Gastroesophageal sphincter (tissue), 4 donors: ENCODE data around the gene PRRG1. TPM values are rescaled to one million over a fixed set of nuclear protein-coding genes. Genes with fewer than 3 reads are reported as not detected.

ENCODE experiments used
- ATAC-seq: fragments of 150-250 bp; one replicate; pipeline ENCODE4 v1.9.1; 2016; ENCODE audit warnings: mild to moderate bottlenecking, moderate library complexity
- H3K27ac ChIP-seq, 4 donors: fragments of 200-600 bp; sonication (generic) in 3 of 4; 1 replicate in 3 of 4; 2 replicates in 1 of 4; pipeline ENCODE4 v1.5.1; 2016 to 2019
- H3K27me3 ChIP-seq: fragments of 200-600 bp; sonication (generic); one replicate; pipeline ENCODE4 v1.5.1; 2019
- H3K36me3 ChIP-seq, 2 donors: fragments of 200-600 bp; sonication (generic); one replicate each; pipeline ENCODE4 v1.5.1; 2019; ENCODE audit warnings: control low read depth in 1 of 2
- H3K4me1 ChIP-seq, 3 donors: fragments of 200-600 bp; sonication (generic); 1 replicate in 2 of 3; 2 replicates in 1 of 3; pipeline ENCODE4 v1.5.1; 2016 to 2019; ENCODE audit warnings: control low read depth in 2 of 3
- H3K4me3 ChIP-seq, 2 donors: fragments of 200-600 bp; sonication (generic); one replicate each; pipeline ENCODE4 v1.5.1; 2019; ENCODE audit warnings: mild to moderate bottlenecking in 1 of 2, moderate library complexity in 1 of 2
- H3K9me3 ChIP-seq, 3 donors: fragments of 200-600 bp; sonication (generic); one replicate each; pipeline ENCODE4 v1.5.1; 2017 to 2019; ENCODE audit warnings: control low read depth in 2 of 3
- EP300 ChIP-seq: sonication (generic); formaldehyde crosslinking; IDR thresholded peaks from one replicate; pipeline ENCODE4 v1.6.1; 2017; ENCODE audit warnings: antibody characterized with exemption, mild to moderate bottlenecking
- POLR2A ChIP-seq, 2 donors: fragments of 450-650 bp; IDR thresholded peaks; one replicate each; pipeline ENCODE4 v1.6.1; 2017; ENCODE audit warnings: antibody characterized with exemption in 2 of 2, mild to moderate bottlenecking in 2 of 2, moderate library complexity in 1 of 2
- POLR2AphosphoS5 ChIP-seq: sonication (generic); formaldehyde crosslinking; IDR thresholded peaks from one replicate; pipeline ENCODE4 v1.6.1; 2017; ENCODE audit warnings: antibody characterized with exemption
- WGBS, 2 donors: methylation state at CpG; one replicate each; pipeline ENCODE4 v1.1.5; 2018; ENCODE audit warnings: low coverage in 1 of 2; 5-methylcytosine and 5-hydroxymethylcytosine counted together
- total RNA-seq, 4 donors: library from RNA; depleted of rRNA; stranded (reverse); fragments of >200 nt; gene quantifications; one replicate each; pipeline ENCODE4 v1.1.0, GENCODE V29; 2016
- TF ChIP-seq, protein P1 (sequence below), 4 experiments: fragments of 200-600 bp in 2 of 4; fragments of 450-650 bp in 2 of 4; sonication (generic) in 1 of 4; IDR thresholded peaks; one replicate each; pipeline ENCODE4 v1.5.1; 2017 to 2019; ENCODE audit warnings: antibody characterized with exemption in 4 of 4, mild to moderate bottlenecking in 2 of 4, moderate library complexity in 2 of 4

The PRRG1 gene
- total RNA-seq, 4 donors from 2014 or later: 5.3 to 13.9 (median 7.0) TPM

- H3K9me3 ChIP-seq: no peaks in the 10 kb centered on the region
- 80 to 100% methylated on average over 1 of the region's 35 CpGs for WGBS, 2 donors
- no peak overlapping the region for H3K4me3 ChIP-seq
- no peaks in the 10 kb centered on the region for H3K36me3 ChIP-seq
- ATAC-seq: no peak
- no peaks in the 10 kb centered on the region for H3K4me1 ChIP-seq
- H3K27ac ChIP-seq: no peak overlapping the region
- no peaks in the 10 kb centered on the region for H3K27me3 ChIP-seq
- TF ChIP-seq POLR2A (IDR thresholded peaks at IDR 0.05) (no peak), POLR2AphosphoS5 (no peak), EP300 (no peak)
- TF ChIP-seq, protein P1, sequence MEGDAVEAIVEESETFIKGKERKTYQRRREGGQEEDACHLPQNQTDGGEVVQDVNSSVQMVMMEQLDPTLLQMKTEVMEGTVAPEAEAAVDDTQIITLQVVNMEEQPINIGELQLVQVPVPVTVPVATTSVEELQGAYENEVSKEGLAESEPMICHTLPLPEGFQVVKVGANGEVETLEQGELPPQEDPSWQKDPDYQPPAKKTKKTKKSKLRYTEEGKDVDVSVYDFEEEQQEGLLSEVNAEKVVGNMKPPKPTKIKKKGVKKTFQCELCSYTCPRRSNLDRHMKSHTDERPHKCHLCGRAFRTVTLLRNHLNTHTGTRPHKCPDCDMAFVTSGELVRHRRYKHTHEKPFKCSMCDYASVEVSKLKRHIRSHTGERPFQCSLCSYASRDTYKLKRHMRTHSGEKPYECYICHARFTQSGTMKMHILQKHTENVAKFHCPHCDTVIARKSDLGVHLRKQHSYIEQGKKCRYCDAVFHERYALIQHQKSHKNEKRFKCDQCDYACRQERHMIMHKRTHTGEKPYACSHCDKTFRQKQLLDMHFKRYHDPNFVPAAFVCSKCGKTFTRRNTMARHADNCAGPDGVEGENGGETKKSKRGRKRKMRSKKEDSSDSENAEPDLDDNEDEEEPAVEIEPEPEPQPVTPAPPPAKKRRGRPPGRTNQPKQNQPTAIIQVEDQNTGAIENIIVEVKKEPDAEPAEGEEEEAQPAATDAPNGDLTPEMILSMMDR (IDR thresholded peaks at IDR 0.05): no peak
Measured at GRCh38 chrX:37504991-37505390, 155.8 kb downstream of the PRRG1 start.

Other genes starting within 250 kb of the PRRG1 start
- gene LANCL3, start 222.3 kb downstream of the PRRG1 start, total RNA-seq: 1 to 10 TPM; 2.3 to 3.7 (median 2.7) TPM